Left renal pelvis (tissue), 4 donors: Measurements from ENCODE around the gene GNAL. TPM values are rescaled to one million over a fixed set of nuclear protein-coding genes. Genes with fewer than 3 reads are reported as not detected.
"Not testable (repeated sequence)": the region's sequence is repeated elsewhere in the genome, so short reads cannot be mapped to it uniquely, and the experiment has no call there.

Experiments used
- DNase-seq, 4 donors: peaks; one replicate each; pipeline ENCODE4 v3.0.0-alpha.2; 2013; ENCODE audit warnings: low read depth in 4 of 4, low spot score in 3 of 4
- polyA plus RNA-seq, 4 donors: library from polyadenylated mRNA; unstranded; fragments of 120-200 nt; gene quantifications; one replicate each; pipeline ENCODE4 v1.2.1, GENCODE V29; 2013; ENCODE audit not compliant: insufficient read length in 4 of 4

The GNAL gene
- polyA plus RNA-seq, 4 donors: 3.5 to 5.1 (median 4.9) TPM

DNA sequence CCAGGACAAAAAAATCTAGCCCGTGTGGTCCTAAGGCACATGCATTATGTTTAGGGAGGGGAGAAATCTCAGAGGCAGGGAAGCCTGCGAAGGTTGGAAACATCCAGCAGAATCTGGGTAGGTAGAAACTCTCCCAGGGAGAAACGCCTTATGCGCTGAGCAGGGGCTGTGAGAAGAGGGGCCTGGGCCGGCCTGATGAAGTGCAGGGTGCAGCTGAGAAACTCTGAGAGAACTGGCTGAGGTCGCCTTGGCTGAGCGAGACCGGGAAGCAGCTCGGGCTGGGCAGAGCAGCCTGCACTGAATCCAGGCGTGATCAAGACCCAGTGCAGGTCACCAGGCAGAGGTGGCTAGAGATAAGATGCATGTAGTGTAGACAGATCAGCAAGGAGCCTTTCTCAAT is 177.3 kb downstream of the GNAL start:
- no peak for DNase-seq

DNA sequence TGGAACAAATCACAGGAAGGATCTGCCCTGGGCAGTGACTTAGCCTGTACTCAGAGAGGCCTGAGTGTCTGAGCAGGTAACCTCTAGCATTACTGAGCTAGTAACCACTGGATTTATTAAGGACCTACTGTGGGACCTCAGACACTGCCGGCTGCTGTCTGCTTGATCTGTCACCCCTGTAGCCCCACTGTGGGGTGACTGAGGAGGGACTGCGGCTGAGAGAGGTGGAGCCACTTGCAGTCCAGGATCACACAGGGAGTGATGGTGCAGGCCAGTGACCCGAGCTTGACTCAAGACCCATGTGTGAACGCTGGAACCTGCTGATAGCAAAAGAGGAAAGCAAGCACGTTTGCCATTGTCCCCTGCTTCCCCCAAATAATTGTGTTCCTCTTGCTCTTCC is 177.7 kb downstream of the GNAL start:
- no peak for DNase-seq

DNA sequence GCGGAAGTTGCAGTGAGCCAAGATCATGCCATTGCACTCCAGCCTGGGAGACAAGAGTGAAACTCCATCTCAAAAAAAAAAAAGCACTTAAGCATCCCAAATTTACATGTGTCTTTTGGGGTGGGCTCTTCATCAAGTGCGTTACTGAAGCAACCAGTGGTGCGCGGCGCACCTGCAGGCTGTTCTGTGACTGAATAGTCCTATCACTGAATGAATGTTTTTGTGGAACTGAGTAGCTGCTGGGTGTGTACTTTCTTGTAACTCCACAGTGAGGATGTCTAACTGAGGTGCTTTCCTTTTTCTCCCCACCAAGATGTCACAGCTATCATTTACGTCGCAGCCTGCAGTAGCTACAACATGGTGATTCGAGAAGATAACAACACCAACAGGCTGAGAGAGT is 179.2 kb downstream of the GNAL start:
- DNase-seq: no peak

DNA sequence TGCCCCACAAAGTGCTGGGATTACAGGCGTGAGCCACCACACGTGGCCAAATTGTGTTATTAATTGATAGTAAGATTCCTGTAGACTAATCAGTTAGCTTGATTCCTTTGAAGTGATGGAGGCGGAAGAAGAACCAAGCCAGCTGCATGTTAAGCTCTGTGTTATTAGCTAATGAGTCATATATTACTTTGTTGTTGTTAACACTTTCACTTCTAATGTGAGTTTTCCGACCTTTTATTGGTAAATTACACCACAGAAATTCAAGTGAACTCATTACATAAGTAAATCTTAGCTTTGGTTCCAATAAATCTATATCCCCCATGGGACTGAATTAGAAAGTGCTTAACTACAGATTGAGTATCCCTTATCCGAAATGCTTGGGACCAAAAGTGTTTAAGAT is 182.4 kb downstream of the GNAL start:
- no peak for DNase-seq

DNA sequence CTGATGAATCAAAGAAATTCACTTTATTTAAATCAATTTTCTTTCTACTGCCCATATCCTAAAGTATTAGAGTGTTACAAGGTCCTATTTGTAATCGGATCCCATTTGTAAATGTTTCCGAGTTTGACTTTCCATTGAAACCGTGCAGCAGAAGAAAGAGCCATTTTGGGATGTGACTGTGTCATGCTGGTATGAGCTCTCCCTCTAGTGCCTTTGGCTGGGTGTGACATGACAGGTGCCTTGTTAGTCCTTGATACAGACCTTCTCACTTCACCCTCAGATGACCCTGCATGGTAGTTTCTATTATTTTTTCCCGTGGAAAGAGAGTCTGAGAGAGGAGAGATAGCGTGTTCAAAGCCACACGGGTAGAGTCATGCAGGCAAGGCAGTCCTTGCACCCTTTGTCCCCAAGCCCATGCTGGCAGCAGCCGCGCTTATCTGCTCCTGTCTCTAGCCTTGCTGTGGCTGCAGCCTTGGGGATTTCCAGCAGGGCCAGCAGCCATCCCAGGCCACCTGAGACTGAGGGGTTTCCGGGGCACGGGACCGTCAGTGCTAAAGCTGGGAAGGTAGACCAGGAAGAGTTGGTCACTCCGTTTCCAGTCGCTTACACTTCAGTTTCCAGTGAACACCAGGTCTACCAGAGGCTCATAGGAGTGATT is 183.5 kb downstream of the GNAL start:
- DNase-seq: no peak

DNA sequence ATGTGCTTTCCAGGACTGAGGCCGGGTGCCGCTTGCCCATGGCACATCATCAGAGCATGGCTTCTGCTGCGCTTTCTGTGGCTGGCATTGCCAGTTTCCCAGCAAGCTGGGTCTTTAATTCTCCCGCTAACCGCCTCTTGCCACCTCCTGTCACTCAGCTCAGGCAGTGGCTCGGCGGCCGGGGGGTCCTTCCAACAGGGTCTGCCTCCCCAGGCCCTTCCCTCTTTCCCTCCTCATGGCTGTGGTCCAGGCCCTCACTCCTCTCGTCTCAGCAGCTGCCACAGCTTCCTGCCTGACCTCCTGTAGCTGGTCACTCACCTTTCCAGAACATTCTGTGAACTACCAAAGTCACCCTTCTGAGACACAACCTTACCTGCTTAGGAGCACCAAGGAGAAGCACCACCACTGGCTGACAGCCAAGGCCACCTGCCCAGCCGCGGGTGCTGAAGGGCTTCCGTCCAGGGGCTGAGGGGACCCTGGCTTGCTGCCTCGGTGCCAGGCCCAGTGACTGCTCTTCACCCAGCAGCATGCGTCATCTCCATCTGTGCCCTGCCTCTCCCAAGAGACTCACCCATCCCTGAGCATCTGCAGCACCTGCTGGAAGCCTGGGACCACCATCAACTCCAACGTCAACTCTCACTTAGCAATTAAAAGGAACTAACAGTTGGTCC is 184.7 kb downstream of the GNAL start:
- DNase-seq: no peak

DNA sequence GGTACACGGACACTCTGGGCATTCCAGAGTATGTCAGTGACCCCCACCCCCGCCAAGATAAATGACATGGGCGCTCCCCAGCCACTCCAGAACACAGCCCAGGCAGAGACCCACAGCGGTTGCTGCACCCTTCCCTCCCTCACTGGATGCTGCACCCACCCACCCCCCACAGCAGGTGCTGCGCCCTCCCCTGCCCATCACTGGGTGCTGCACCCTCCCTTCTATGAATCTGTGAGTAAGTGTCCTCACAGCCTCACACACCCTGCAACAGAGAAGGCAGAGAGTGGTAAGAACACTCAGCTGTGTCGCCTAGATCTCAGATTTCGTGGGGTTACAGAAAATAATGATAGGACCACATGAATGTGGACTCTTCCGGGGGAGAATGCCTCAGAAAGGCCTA is 185.6 kb downstream of the GNAL start:
- DNase-seq: no peak

DNA sequence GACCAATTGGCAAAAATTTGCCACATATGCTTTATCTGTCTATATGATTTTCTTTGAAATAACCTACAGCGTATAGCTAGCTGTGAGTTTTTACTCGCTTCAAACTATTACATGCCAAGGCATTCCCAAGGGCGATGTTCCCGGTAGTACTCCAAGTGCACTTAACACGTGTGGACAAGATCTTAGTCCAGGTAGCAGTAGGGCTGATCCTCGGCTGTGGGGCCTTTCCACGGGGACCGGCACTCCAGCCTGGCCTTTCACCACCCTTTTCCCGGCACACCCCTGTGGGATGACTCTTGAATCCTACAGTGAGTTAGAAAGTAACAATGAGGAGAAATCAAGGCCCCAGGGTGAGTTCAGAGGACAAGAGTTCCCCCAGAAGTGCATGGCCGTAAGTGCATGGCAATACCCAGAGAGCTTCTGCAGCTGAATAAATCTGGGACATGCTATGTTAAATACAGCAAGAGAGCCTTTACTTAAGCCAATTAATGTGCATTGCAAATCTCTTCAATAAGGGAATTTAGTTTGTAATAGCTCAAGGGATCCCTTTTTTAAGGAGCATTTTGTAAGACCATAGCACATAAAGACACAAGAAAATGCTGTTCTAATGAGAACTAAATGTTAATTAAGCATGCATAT is 188.6 kb downstream of the GNAL start:
- DNase-seq: no peak

DNA sequence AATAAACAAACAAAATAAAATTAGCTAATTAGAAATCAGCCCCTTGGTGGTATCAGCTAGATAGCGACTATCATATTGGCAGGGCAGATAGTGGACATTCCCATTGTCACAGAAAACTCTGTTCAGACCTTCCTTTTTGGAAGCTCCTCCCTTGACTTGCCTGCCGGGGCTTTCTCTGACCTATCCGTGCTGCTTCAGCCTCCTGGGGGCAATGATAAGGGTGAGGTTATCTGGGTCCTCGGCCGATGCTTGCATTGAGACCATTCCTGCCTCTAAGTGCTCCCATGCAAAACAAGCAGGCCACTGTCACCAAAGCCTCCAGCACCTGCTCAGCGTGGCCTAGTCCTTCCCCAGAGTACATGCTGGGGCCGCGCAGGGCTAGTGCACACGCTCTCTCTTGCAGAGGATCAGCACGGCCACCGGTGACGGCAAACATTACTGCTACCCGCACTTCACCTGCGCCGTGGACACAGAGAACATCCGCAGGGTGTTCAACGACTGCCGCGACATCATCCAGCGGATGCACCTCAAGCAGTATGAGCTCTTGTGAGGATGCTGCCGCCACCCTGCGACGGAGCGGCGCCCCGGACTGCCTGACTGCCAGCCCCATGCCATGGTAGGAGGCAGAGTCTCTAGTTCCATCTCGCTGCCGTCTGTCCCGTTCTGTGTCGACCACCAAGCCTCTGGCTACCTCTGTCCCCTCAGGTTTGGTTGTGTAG is 191.7 kb downstream of the GNAL start:
- DNase-seq: no peak

DNA sequence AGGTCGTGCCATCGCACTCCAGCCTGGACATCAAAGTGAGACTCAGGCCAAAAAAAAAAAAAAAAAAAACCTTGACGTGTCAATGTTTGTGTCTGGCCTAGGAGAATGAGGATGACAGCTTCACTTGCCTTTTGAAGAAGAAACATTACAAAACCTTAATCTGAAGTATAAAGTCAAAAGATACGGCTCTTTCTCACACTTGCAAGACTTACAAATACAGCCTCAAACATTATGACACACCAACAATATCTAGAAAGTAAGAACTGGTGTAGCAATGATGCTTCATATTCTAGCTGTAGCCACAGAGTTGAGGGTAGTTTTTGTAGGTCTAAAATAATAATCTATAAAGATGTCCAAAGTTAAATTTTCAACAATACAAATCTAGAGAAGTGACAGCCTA is 193.6 kb downstream of the GNAL start:
- no peak for DNase-seq

DNA sequence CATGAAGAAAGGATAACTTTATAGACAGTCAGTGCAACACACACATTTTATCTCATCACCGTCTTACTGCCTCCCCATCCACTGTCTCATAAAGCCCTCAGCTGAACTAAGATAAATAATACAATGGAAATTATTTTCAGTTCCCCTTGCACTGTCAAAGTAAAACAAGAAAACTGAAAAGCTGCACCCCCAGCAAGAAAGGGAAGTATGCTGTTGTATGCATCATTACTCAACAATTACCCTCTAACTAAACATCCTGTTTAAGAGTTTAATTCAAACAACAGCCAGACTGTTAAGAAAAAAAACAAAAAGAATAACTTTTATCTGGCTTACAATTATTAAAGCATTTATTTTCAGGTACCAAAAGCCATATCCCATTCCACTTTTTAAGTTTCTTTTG is 194.1 kb downstream of the GNAL start:
- DNase-seq: no peak

DNA sequence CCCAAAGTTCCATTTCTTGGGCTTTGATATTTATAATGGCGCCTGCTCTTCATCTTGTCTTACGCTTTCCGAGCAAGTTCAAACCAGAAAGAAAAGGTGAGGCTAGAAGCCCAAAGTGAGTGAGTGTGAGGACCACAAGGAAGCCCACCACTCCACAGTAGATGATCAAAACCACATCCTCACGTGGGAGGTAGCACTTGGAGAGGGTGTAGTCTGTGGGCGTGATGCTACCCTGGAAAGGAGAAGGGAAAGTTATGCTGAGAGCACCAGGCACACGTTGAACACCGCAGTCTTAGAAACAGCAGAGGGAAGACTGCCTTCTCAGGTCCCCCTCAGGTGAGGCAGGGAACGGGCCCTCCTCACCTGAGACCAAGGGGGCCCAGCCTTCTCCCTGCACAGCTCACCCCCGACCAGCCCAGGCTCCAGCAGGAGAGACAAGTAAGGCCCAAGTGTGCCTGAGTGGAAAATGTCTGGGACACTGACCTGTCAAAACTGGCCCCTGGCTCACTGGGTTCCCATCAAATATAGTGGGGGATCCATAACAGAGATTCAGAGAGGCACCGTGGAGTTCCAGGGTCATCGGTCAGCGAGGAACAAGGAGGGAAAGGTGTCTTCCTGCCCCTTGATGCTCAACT is 195.4 kb downstream of the GNAL start:
- DNase-seq: no peak

DNA sequence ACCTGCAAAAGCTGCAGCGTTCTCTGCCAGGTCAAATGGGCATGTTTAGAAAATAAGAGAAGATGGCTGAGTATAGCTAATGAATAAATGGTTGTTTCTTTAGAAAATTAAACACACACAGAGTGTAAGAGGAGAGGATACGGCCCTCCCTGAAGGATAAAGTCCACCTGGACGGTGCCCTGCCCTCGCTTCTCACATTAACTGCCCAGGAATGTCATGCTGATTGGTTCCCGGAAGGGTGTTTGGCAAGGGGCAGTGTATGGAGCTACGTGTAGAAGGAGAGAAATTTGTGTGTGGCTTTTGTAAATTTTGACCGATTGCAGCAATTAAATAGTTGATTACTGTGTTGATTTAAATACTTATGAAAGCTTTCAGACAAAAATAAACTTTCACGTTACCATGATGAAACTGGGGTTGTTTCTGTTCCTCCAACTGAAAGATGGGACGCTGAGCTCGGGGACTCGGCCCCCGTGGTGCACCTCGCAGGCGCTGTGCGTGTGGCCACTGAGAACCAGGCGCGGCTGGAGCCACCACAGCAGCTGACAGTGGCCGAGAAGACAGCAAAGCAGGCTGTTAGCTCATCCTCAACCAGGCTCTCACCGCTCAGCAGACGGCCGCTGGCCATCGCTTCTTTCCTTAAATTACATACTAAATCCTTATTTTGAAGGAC is 196.3 kb downstream of the GNAL start:
- DNase-seq: no peak

DNA sequence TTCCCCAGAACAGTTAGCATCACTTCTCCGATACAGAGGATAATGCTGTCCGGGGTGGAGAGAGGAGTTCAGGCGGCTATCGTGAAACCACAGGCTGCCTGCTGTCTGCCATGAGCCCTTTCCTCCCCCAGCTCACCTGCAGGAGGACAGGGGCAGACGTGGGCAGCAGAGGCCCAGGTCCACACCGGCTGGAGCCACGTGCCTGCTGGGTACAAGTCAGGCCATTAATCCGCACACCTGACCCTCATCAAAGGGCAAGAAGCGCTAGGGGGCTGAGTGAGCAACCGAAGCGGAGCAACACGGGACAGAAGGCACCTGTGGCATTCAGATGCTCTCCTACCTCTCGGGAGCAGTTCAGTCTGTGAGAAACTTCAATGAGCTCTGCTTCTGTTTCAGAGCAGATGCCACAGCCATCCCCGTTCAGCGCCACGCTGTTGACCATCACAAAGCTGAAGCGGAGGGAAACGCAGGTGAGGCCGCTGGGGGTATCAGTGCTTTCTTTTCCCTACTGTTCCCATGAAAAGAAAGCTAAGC is 197.6 kb downstream of the GNAL start:
- no peak for DNase-seq

DNA sequence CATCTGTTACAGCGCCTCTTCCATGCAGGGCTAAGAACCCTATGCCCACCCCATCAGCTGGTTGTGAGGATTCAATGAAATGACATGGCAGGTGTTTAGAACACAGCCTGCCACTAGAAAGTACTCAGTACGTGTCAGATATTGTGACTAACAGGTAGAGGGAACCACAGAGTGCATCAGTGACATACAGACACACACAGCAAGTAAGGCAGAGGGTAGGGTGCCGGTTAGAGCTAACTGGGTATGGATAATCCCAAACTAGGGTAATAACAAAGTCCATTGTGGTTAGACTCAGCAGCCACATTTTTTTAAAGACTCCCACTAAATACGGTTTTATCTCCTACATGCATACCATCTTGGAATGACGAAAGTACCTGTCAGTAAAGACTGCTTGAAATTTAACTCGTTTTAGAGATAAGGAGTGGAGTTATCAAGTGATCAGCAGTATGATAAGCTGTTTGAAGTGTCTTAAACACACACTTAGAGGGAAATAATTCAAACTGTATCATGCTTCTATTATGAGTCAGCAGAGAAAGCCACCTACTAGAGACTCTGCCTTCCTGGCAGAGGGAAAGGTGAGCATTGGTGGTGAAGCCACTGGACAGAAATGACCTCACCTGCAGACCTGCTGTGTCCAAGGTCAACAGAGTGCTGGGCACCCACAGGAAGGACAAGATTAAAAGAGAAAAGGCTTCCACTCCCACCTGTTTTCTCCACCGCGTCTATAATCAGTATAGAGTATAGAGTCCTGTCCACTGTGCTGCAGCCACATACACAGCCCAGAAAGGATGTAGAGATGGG is 198.5 kb downstream of the GNAL start:
- no peak for DNase-seq

DNA sequence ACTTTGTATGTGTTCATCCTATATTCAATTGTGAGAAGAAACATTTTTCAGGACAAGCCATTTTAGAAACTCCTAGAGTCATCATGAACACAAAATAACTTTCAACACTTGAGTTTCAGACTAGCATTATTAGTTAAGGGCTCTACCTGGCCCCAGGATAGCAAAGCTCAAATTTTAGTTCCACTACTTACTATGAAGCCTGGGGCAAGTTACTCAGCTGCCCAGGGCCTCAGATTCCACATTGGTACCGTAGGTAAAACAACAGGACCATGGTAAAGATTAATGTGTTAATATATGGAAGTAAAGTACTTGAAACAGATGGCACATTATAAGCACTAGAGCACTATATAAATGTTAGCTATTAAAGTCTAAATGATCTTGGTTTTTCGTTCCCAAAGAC is 199.7 kb downstream of the GNAL start:
- DNase-seq: no peak

DNA sequence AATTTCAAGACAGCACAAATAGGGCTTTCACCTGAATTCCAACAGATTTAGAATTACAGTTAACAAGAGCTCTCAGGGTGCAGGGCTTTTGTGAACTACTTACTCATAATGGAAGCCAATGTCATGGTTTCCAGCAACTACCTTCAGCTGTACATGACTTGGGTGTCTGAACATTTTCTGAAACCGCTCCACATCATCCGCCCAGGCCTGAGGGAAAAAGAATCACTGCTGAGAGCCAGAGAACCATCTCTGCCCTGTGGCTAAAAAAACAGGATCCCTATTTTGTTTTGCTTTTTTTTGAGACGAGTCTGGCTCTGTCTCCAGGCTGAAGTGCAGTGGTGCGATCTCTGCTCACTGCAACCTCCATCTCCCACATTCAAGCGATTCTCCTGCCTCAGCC is 200.2 kb downstream of the GNAL start:
- DNase-seq: no peak

DNA sequence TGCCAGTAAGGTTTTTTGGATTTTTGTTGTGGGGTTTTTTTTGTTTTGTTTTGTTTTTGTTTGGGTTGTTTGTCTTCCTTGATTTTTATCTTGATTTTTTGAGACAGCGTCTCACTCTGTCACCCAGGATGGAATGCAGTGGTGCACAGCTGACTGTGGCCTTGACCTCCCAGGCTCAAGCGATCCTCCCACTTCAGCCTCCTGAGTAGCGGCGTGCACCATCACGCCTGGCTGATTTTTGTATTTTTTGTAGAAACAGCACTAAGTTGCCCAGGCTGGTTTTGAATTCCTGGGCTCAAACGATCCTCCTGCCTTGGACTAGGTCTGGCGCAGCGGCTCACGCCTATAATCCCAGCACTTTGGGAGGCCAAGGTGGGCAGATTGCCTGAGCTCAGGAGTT is 202.7 kb downstream of the GNAL start:
- no peak for DNase-seq

DNA sequence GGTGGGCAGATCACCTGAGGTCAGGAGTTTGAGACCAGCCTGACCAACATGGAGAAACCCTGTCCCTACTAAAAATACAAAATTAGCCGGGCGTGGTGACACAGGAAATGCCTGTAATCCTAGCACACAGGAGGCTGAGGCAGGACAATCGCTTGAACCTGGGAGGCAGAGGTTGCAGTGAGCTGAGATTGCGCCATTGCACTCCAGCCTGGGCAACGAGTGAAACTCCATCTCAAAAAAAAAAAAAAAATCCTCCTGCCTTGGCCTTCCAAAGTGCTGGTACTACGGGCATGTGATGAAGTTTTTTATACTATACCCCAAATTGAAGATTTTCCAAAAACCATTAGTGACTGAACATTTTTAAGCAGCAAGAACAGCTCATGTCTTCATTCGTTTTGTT is 203.4 kb downstream of the GNAL start:
- DNase-seq: not testable (repeated sequence)

DNA sequence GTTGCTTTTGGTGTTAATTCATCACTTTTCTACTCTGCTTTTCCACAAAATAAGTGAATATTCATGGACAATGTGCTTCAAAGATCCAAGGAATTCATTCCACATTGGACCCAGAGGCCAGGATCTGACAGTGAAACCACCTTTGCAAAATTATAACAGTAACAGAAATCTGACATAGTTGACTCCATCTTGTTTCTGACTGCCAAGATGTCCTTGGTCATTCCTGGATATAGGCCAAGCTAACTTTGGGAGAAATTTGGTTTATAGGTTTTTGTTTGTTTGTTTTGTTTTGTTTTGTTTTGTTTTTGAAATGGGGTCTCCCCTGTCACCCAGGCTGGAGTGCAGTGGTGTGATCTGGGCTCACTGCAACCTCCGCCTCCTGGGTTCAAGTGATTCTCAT is 208.7 kb downstream of the GNAL start:
- DNase-seq: no peak
